Ascending aorta (tissue), 2 donors: ENCODE data around the gene RBM20. TPM values are rescaled to one million over a fixed set of nuclear protein-coding genes. Genes with fewer than 3 reads are reported as not detected.

Experiments
- DNase-seq, 2 donors: peaks; one replicate each; pipeline ENCODE4 v3.0.0-alpha.2; 2019; ENCODE audit warnings: low spot score in 2 of 2
- H3K27ac ChIP-seq, 2 donors: fragments of 200-600 bp; sonication (generic); one replicate each; pipeline ENCODE4 v1.5.1; 2016 to 2017; ENCODE audit warnings: mild to moderate bottlenecking in 1 of 2
- H3K27me3 ChIP-seq: fragments of 200-600 bp; sonication (generic); one replicate; pipeline ENCODE4 v1.5.1; 2017
- H3K36me3 ChIP-seq, 2 donors: fragments of 200-600 bp; sonication (generic); one replicate each; pipeline ENCODE4 v1.5.1; 2016
- H3K4me1 ChIP-seq, 2 donors: fragments of 200-600 bp; sonication (generic); one replicate each; pipeline ENCODE4 v1.5.1; 2016 to 2017; ENCODE audit warnings: mild to moderate bottlenecking in 1 of 2
- H3K4me3 ChIP-seq, 2 donors: fragments of 200-600 bp; sonication (generic); one replicate each; pipeline ENCODE4 v1.5.1; 2016 to 2017; ENCODE audit warnings: mild to moderate bottlenecking in 1 of 2
- H3K9me3 ChIP-seq, 2 donors: fragments of 200-600 bp; sonication (generic); one replicate each; pipeline ENCODE4 v1.5.1; 2016
- CTCF ChIP-seq, 3 experiments: fragments of 200-600 bp in 2 of 3; fragments of 450-650 bp in 1 of 3; sonication (generic) in 2 of 3; IDR thresholded peaks; one replicate each; pipeline ENCODE4 v1.5.1; 2016 to 2019; ENCODE audit warnings: antibody characterized with exemption in 3 of 3, mild to moderate bottlenecking in 1 of 3, moderate library complexity in 1 of 3
- intact Hi-C: fragments of 100-400 bp; cut with DNase I; formaldehyde crosslinking; loops from one replicate; pipeline ENCODE4 v1.15.1; 2023
- total RNA-seq: library from RNA; depleted of rRNA; stranded (reverse); fragments of >200 nt; gene quantifications from one replicate; pipeline ENCODE4 v1.1.0, GENCODE V29; 2016

Gene RBM20
- total RNA-seq, 1 donor from 2014 or later, result 4.8 TPM

- Histone ChIP-seq H3K27ac (peak overlapping the region; percentile 53 to 70), H3K27me3 (no peaks in the 10 kb centered on the region), H3K36me3 (no peaks in the 10 kb centered on the region), H3K9me3 (no peaks in the 10 kb centered on the region), H3K4me3 (no peak overlapping the region), H3K4me1 (peaks cover 0 to 3% of the 10 kb centered on the region in 2 donors)
- no peak for TF ChIP-seq CTCF (IDR thresholded peaks at IDR 0.05)
- intact Hi-C loops, result no loop called here
- peak; percentile 50 to 82 for DNase-seq
These were observed 7.2 kb downstream of the RBM20 start for GRCh38 chr10:110651044-110651958.

- no peaks in the 10 kb centered on the region for H3K27me3 ChIP-seq
- intact Hi-C loops, result no loop called here
- H3K9me3 ChIP-seq, result no peaks in the 10 kb centered on the region
- peak overlapping the region; percentile 53 to 70 for H3K27ac ChIP-seq
- DNase-seq, result no peak
- TF ChIP-seq CTCF (IDR thresholded peaks at IDR 0.05), result no peak
- peaks cover 0 to 3% of the 10 kb centered on the region in 2 donors for H3K4me1 ChIP-seq
- no peaks in the 10 kb centered on the region for H3K36me3 ChIP-seq
- H3K4me3 ChIP-seq, result no peak overlapping the region
These were observed 8.5 kb downstream of the RBM20 start for GRCh38 chr10:110652475-110653118.

- DNase-seq, result no peak
- no peaks in the 10 kb centered on the region for H3K36me3 ChIP-seq
- TF ChIP-seq CTCF (IDR thresholded peaks at IDR 0.05), result no peak
- H3K4me1 ChIP-seq, result no peaks in the 10 kb centered on the region
- no peak overlapping the region for H3K27ac ChIP-seq
- H3K9me3 ChIP-seq, result no peaks in the 10 kb centered on the region
- no peaks in the 10 kb centered on the region for H3K27me3 ChIP-seq
- no peak overlapping the region for H3K4me3 ChIP-seq
- intact Hi-C loops, result no loop called here
These were observed 11.2 kb downstream of the RBM20 start for GRCh38 chr10:110655320-110655719.

GRCh38 chr10:110656612-110657011, 12.5 kb downstream of the RBM20 start:
- Histone ChIP-seq H3K36me3 (no peaks in the 10 kb centered on the region), H3K4me1 (no peaks in the 10 kb centered on the region), H3K27ac (no peak overlapping the region), H3K9me3 (no peaks in the 10 kb centered on the region), H3K4me3 (no peak overlapping the region), H3K27me3 (no peaks in the 10 kb centered on the region)
- no peak for DNase-seq
- no peak for TF ChIP-seq CTCF (IDR thresholded peaks at IDR 0.05)
- intact Hi-C loops, result no loop called here

GRCh38 chr10:110657973-110658691, 14.0 kb downstream of the RBM20 start:
- H3K9me3 ChIP-seq, result no peaks in the 10 kb centered on the region
- H3K4me1 ChIP-seq, result no peaks in the 10 kb centered on the region
- peak overlapping the region in 1 of 2 donors; percentile 9 for H3K27ac ChIP-seq
- H3K27me3 ChIP-seq, result no peaks in the 10 kb centered on the region
- no peaks in the 10 kb centered on the region for H3K36me3 ChIP-seq
- intact Hi-C loops, result no loop called here
- DNase-seq, result no peak
- no peak for TF ChIP-seq CTCF (IDR thresholded peaks at IDR 0.05)
- H3K4me3 ChIP-seq, result no peak overlapping the region
